ENCODE data around the gene ASPM. TPM values are rescaled to one million over a fixed set of nuclear protein-coding genes. Genes with fewer than 3 reads are reported as not detected.

Gene ASPM
- total and polyA plus RNA-seq, 9 of the 15 experiments (the other 6 are each of a cell fraction or from before 2014, with no cell fraction given) = 22.7 to 84.4 (median 46.4) TPM

GRCh38 chr1:197106869-197107268, 39.6 kb downstream of the ASPM start:
- 94% methylated on average over 1 of the region's 1 CpG for WGBS (ENCODE audit: insufficient coverage, low coverage, missing lambda C conversion rate)
- in situ Hi-C loops (cut with MboI) = no loop called here
- Histone ChIP-seq H3K36me3 (ENCODE audit: control insufficient read depth, insufficient read depth, low read length) (peaks cover 69% of the 10 kb centered on the region), H4K20me1 (replicated peaks; ENCODE audit: control insufficient read depth, insufficient read depth, low read length) (no peaks in the 10 kb centered on the region), H2AFZ (ENCODE audit: low read depth, low read length) (no peak overlapping the region), H3K9me1 (ENCODE audit: control insufficient read depth, insufficient read depth, low read length) (no peaks in the 10 kb centered on the region), H3K4me1 (replicated peaks in 1 of 2; ENCODE audit: control insufficient read depth in 2 of 2, insufficient read depth in 2 of 2, low read length in 2 of 2) (no peaks in the 10 kb centered on the region), H3K27me3 (ENCODE audit: control insufficient read depth in 2 of 2, insufficient read depth in 2 of 2, low read length in 2 of 2) (no peaks in the 10 kb centered on the region), H3K27ac (ENCODE audit: extremely low read depth, low read depth, low read length) (no peak overlapping the region), H3K79me2 (ENCODE audit: control insufficient read depth, insufficient read depth, low read length) (0 out of 3 replicates have a peak, but pooled peaks cover 2% of the 10 kb centered on the region), H3K4me2 (ENCODE audit: insufficient read depth, low read length) (no peak overlapping the region), H3K4me3 (no peak overlapping the region), H3K9me3 (replicated peaks; ENCODE audit: control insufficient read depth, insufficient read depth, low read depth, low read length) (peaks cover 24% of the 10 kb centered on the region), H3K9ac (ENCODE audit: insufficient read depth in 1 of 2, low read depth in 2 of 2, low read length in 2 of 2) (no peak overlapping the region)
- intact Hi-C loops (cut with micrococcal nuclease) = no loop called here
- ChIA-PET CTCF (ENCODE audit: low intra/inter-chr PET ratio) (no interaction called here), POLR2A (no interaction called here)
- TF ChIP-seq SMAD2 (IDR thresholded peaks at IDR 0.05; ENCODE audit: low read depth, low read length) (no peak), MLLT1 (IDR thresholded peaks at IDR 0.05) (no peak), FOXP4 (CRISPR knock-in tag; IDR thresholded peaks at IDR 0.05; ENCODE audit: borderline replicate concordance) (no peak), SETDB1 (IDR thresholded peaks at IDR 0.05; ENCODE audit: low read length) (no peak), CSDE1 (IDR thresholded peaks at IDR 0.05) (no peak), MBD2 (IDR thresholded peaks at IDR 0.05; ENCODE audit: borderline replicate concordance, low read depth) (no peak), MEF2A (IDR thresholded peaks at IDR 0.05; ENCODE audit: control insufficient read depth, low read depth, low read length) (no peak), TFE3 (CRISPR knock-in tag; IDR thresholded peaks at IDR 0.05) (no peak), NR4A1 (CRISPR knock-in tag; IDR thresholded peaks at IDR 0.05) (no peak), NR4A1 (tag; IDR thresholded peaks at IDR 0.05) (no peak), ZFP30 (CRISPR knock-in tag; IDR thresholded peaks at IDR 0.05; ENCODE audit: borderline replicate concordance) (no peak), SRSF3 (IDR thresholded peaks at IDR 0.05; ENCODE audit: insufficient read depth, low read length) (no peak), ATF4 (CRISPR knock-in tag; IDR thresholded peaks at IDR 0.05) (no peak), POLR2AphosphoS2 (IDR thresholded peaks at IDR 0.05; ENCODE audit: low read length) (no peak), PML (IDR thresholded peaks at IDR 0.05; ENCODE audit: low read length) (no peak), HNRNPUL1 (IDR thresholded peaks at IDR 0.05; ENCODE audit: low read length) (no peak), ELF4 (CRISPR knock-in tag; IDR thresholded peaks at IDR 0.05) (no peak)
- no TSS peak for BruUV-seq (replicated peaks)
- ATAC-seq (no peak), DNase-seq (ENCODE audit: extremely low read depth in 1 of 4, low spot score in 3 of 4) (no peak), FAIRE-seq (no peak)
